IMR-90 (cell line): ENCODE measurements around the gene TMEM135. TPM values are rescaled to one million over a fixed set of nuclear protein-coding genes. Genes with fewer than 3 reads are reported as not detected.

Experiments used
- ATAC-seq: fragments of 200-7000 bp; cut with Tn5 transposase; 2 replicates; pipeline ENCODE4 v1.9.1; 2020; ENCODE audit warnings: low read depth, mild to moderate bottlenecking, moderate library complexity
- BruUV-seq: library from RNA; stranded (reverse); fragments of 400-500 nt; replicated peaks from 2 replicates; lab custom pipeline; 2021; lab: Mats Ljungman, UMichigan
- CTCF ChIA-PET: fragments of 300-600 bp; formaldehyde crosslinking; extraction: SDS; loops from one replicate; lab custom pipeline; 2021; ENCODE audit warnings: antibody characterized with exemption; lab: Yijun Ruan, JAX
- POLR2A ChIA-PET: fragments of 300-600 bp; sonication (Branson Sonifier 250); formaldehyde crosslinking; loops from one replicate; lab custom pipeline; 2022; ENCODE audit warnings: antibody characterized with exemption; ENCODE audit not compliant: unreplicated experiment; lab: Charles Lee
- DNase-seq: peaks from one replicate; pipeline ENCODE4 v3.0.0; 2013
- H2AFZ ChIP-seq: replicated peaks from 2 replicates; pipeline ENCODE3; 2013; ENCODE audit warnings: low read length, mild to moderate bottlenecking; ENCODE audit not compliant: poor library complexity
- H2AK5ac ChIP-seq: 2 replicates; pipeline ENCODE4 v1.6.1; 2013; ENCODE audit warnings: low read depth, low read length, inconsistent platforms
- H2AK9ac ChIP-seq: replicated peaks from 2 replicates; pipeline ENCODE3; 2013; ENCODE audit warnings: mild to moderate bottlenecking, low read depth, low read length, moderate library complexity; ENCODE audit not compliant: poor library complexity
- H2BK120ac ChIP-seq: 2 replicates; pipeline ENCODE4 v1.6.1; 2013; ENCODE audit warnings: low read depth, low read length, inconsistent platforms
- H2BK15ac ChIP-seq: 3 replicates; pipeline ENCODE4 v1.6.1; 2013; ENCODE audit warnings: low read depth, low read length, inconsistent platforms
- H2BK20ac ChIP-seq: 2 replicates; pipeline ENCODE4 v1.6.1; 2013; ENCODE audit warnings: low read depth, mild to moderate bottlenecking, inconsistent platforms, low read length, moderate library complexity
- H2BK5ac ChIP-seq: 2 replicates; pipeline ENCODE4 v1.6.1; 2013; ENCODE audit warnings: mild to moderate bottlenecking, low read depth, low read length, inconsistent platforms; ENCODE audit not compliant: poor library complexity, severe bottlenecking
- H3K14ac ChIP-seq: replicated peaks from 2 replicates; pipeline ENCODE4 v1.6.1; 2013; ENCODE audit warnings: low read depth, low read length, inconsistent platforms
- H3K18ac ChIP-seq: 2 replicates; pipeline ENCODE4 v1.6.1; 2013; ENCODE audit warnings: low read depth, low read length, control low read depth
- H3K23ac ChIP-seq: 2 replicates; pipeline ENCODE4 v1.6.1; 2013; ENCODE audit warnings: low read depth, low read length, inconsistent platforms
- H3K27ac ChIP-seq: 2 replicates; pipeline ENCODE4 v1.5.1; 2013; ENCODE audit warnings: mild to moderate bottlenecking, control low read depth, low read length; ENCODE audit not compliant: insufficient read depth
- H3K27me3 ChIP-seq: 2 replicates; pipeline ENCODE4 v1.6.1; 2013; ENCODE audit warnings: low read length; ENCODE audit not compliant: control insufficient read depth, insufficient read depth
- H3K36me3 ChIP-seq: 2 replicates; pipeline ENCODE4 v1.6.1; 2013; ENCODE audit warnings: low read length, mixed read lengths; ENCODE audit not compliant: control insufficient read depth, insufficient read depth
- H3K4ac ChIP-seq: 2 replicates; pipeline ENCODE4 v1.6.1; 2013; ENCODE audit warnings: low read depth, low read length, inconsistent platforms
- H3K4me1 ChIP-seq: 2 replicates; pipeline ENCODE4 v1.6.1; 2013; ENCODE audit warnings: low read length, mixed read lengths; ENCODE audit not compliant: control insufficient read depth, insufficient read depth
- H3K4me2 ChIP-seq: 2 replicates; pipeline ENCODE4 v1.6.1; 2013; ENCODE audit warnings: low read depth, mild to moderate bottlenecking, control low read depth, low read length, moderate library complexity
- H3K4me3 ChIP-seq: 2 replicates; pipeline ENCODE4 v1.5.1; 2013; ENCODE audit warnings: low read depth, mild to moderate bottlenecking, control low read depth, low read length, moderate library complexity; ENCODE audit not compliant: insufficient read depth
- H3K56ac ChIP-seq: 2 replicates; pipeline ENCODE4 v1.6.1; 2013; ENCODE audit warnings: low read length, inconsistent platforms; ENCODE audit not compliant: insufficient read depth; ENCODE audit errors: extremely low read depth
- H3K79me1 ChIP-seq, 2 experiments: 2 replicates each; pipeline ENCODE4 v1.6.1; 2013; ENCODE audit warnings: low read length in 2 of 2, inconsistent platforms in 1 of 2, low read depth in 1 of 2
- H3K9ac ChIP-seq: 2 replicates; pipeline ENCODE4 v1.6.1; 2013; ENCODE audit warnings: low read depth, low read length, control low read depth
- H3K9me1 ChIP-seq: 2 replicates; pipeline ENCODE4 v1.6.1; 2013; ENCODE audit warnings: low read length, inconsistent platforms; ENCODE audit not compliant: insufficient read depth
- H3K9me3 ChIP-seq: 2 replicates; pipeline ENCODE4 v1.6.1; 2013; ENCODE audit warnings: low read length; ENCODE audit not compliant: control insufficient read depth, insufficient read depth
- H4K20me1 ChIP-seq: 2 replicates; pipeline ENCODE4 v1.6.1; 2013; ENCODE audit warnings: low read length, inconsistent platforms; ENCODE audit not compliant: insufficient read depth
- H4K5ac ChIP-seq: 2 replicates; pipeline ENCODE4 v1.6.1; 2013; ENCODE audit warnings: mild to moderate bottlenecking, low read depth, low read length, control low read depth
- H4K8ac ChIP-seq, 2 experiments: 2 replicates each; pipeline ENCODE4 v1.6.1; 2013; ENCODE audit warnings: low read depth in 2 of 2, low read length in 2 of 2, control low read depth in 1 of 2, inconsistent platforms in 1 of 2
- H4K91ac ChIP-seq: 2 replicates; pipeline ENCODE4 v1.6.1; 2013; ENCODE audit warnings: low read depth, low read length, inconsistent platforms; ENCODE audit not compliant: insufficient read depth
- FOS ChIP-seq: fragments of 150-350 bp; IDR thresholded peaks from 2 replicates; pipeline ENCODE4 v1.6.1; 2016; ENCODE audit warnings: low read depth, low read length
- SMC3 ChIP-seq: fragments of 150-350 bp; IDR thresholded peaks from 2 replicates; pipeline ENCODE4 v1.6.1; 2016; ENCODE audit warnings: low read depth, mild to moderate bottlenecking, antibody characterized with exemption, low read length, moderate library complexity
- WGBS, 2 experiments: methylation state at CpG; one replicate each; pipeline versions ENCODE4 v1.1.5 to v1.1.7; 2013; ENCODE audit warnings: missing lambda C conversion rate in 2 of 2; ENCODE audit not compliant: insufficient read length in 1 of 2; ENCODE audit errors: extremely low coverage in 2 of 2; 5-methylcytosine and 5-hydroxymethylcytosine counted together
- dilution Hi-C: fragments of 300-500 bp; cut with HindIII; formaldehyde crosslinking; loops from one replicate; pipeline ENCODE4 v1.14.3; 2018; ENCODE audit warnings: low sequenced_read_pairs; ENCODE audit not compliant: unreplicated experiment
- in situ Hi-C: fragments of 300-500 bp; cut with MboI; formaldehyde crosslinking; loops from 3 replicates; pipeline ENCODE4 v1.14.3; 2019; ENCODE audit warnings: low sequenced_read_pairs, inconsistent platforms, mixed read lengths
- intact Hi-C: fragments of 100-400 bp; cut with micrococcal nuclease; formaldehyde crosslinking; loops from 2 replicates; pipeline ENCODE4 v1.10.0; 2022
- polyA plus RNA-seq, 3 experiments: library from polyadenylated mRNA; depleted of rRNA; stranded (reverse); fragments of >200 nt; gene quantifications; 2 replicates each; pipeline ENCODE4 v1.2.3, GENCODE V29; 2012; ENCODE audit warnings: low replicate concordance in 1 of 3
- total RNA-seq: library from RNA; depleted of rRNA; stranded (reverse); fragments of >200 nt; gene quantifications from 2 replicates; pipeline ENCODE4 v1.2.3, GENCODE V29; 2012

Gene TMEM135
- total and polyA plus RNA-seq, 2 of the 4 experiments (the other 2 are of a cell fraction) = 3.9 to 5.9 TPM

DNA sequence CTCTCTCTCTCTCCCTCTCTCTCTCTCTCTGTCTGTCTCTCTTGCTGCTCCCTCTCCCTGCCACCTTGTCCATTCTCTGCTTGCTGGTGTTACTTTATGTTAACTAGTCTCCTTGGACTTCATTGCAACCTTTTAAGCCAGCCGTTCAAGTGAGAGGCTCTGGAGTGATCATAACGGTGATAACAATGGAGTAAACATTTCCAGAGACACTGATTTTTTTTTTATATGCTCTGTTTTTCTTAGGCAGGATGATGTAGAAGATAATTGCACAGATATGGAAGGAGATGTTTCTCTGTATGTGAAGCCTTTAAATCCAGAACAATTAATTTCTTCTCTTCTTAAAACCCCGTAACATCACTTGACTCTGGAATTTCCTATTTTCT is 287.7 kb downstream of the TMEM135 start:
- Histone ChIP-seq H3K4me1 (no peaks in the 10 kb centered on the region), H2BK5ac (no peak overlapping the region), H3K27me3 (no peaks in the 10 kb centered on the region), H3K4me2 (no peak overlapping the region), H3K4me3 (no peak overlapping the region), H2AK5ac (no peak overlapping the region), H2AFZ (no peak overlapping the region), H3K27ac (no peak overlapping the region), H2BK120ac (no peak overlapping the region), H2BK15ac (no peak overlapping the region), H4K91ac (no peak overlapping the region), H4K8ac (no peak overlapping the region), H3K14ac (no peak overlapping the region), H3K9me1 (no peaks in the 10 kb centered on the region), H3K18ac (no peak overlapping the region), H3K36me3 (no peaks in the 10 kb centered on the region), H3K9me3 (no peaks in the 10 kb centered on the region), H3K79me1 (no peaks in the 10 kb centered on the region), H2AK9ac (no peak overlapping the region), H4K20me1 (no peaks in the 10 kb centered on the region), H2BK20ac (no peak overlapping the region), H3K56ac (no peak overlapping the region), H3K23ac (no peak overlapping the region), H3K4ac (no peak overlapping the region), H4K5ac (no peak overlapping the region), H3K9ac (no peak overlapping the region)
- dilution Hi-C loops = no loop called here
- no peak for TF ChIP-seq FOS
- no peak for TF ChIP-seq SMC3
- DNase-seq (no peak), ATAC-seq (no peak)
- intact Hi-C loops = no loop called here
- no TSS peak for BruUV-seq
- CTCF ChIA-PET = interaction anchor here (0.6 kb wide), 1 partner anchor 397 kb away, joined by 5 read pairs; no protein-coding TSS in a partner anchor
- 100% methylated on average over 1 of the region's 3 CpGs; no CpG with 5 or more reads in 1 of the 2 experiments for WGBS, 2 experiments
- POLR2A ChIA-PET = no interaction called here
- in situ Hi-C loops = no loop called here
